H9 (cell line): ENCODE data around the gene ADGRD1. TPM values are rescaled to one million over a fixed set of nuclear protein-coding genes. Genes with fewer than 3 reads are reported as not detected.

ENCODE experiments used
- DNase-seq: peaks from one replicate; pipeline ENCODE4 v3.0.0-alpha.2; 2017
- H2AFZ ChIP-seq: one replicate; pipeline ENCODE4 v1.6.1; 2013; ENCODE audit warnings: mild to moderate bottlenecking, low read length, control low read depth, moderate library complexity
- H2AK5ac ChIP-seq: 2 replicates; pipeline ENCODE4 v1.6.1; 2013; ENCODE audit warnings: low read length, control low read depth, mixed read lengths; ENCODE audit not compliant: insufficient read length
- H2BK120ac ChIP-seq: one replicate; pipeline ENCODE4 v1.6.1; 2013; ENCODE audit warnings: low read depth, mild to moderate bottlenecking, low read length, control low read depth, inconsistent platforms; ENCODE audit not compliant: poor library complexity, severe bottlenecking
- H2BK12ac ChIP-seq: 2 replicates; pipeline ENCODE4 v1.6.1; 2013; ENCODE audit warnings: low read length, control low read depth, mixed read lengths, low read depth; ENCODE audit not compliant: insufficient read length
- H2BK15ac ChIP-seq: 2 replicates; pipeline ENCODE4 v1.6.1; 2013; ENCODE audit warnings: low read depth, low read length, control low read depth
- H2BK20ac ChIP-seq: one replicate; pipeline ENCODE4 v1.6.1; 2013; ENCODE audit warnings: low read depth, mild to moderate bottlenecking, low read length, control low read depth, inconsistent platforms; ENCODE audit not compliant: poor library complexity, severe bottlenecking
- H2BK5ac ChIP-seq: 2 replicates; pipeline ENCODE4 v1.6.1; 2013; ENCODE audit warnings: low read length, control low read depth, mixed read lengths; ENCODE audit not compliant: insufficient read length
- H3K14ac ChIP-seq: 2 replicates; pipeline ENCODE4 v1.6.1; 2013; ENCODE audit warnings: low read length, control low read depth; ENCODE audit not compliant: insufficient read depth
- H3K18ac ChIP-seq: 2 replicates; pipeline ENCODE4 v1.6.1; 2013; ENCODE audit warnings: low read depth, mild to moderate bottlenecking, mixed read lengths, low read length, control low read depth; ENCODE audit not compliant: insufficient read length
- H3K23ac ChIP-seq: 2 replicates; pipeline ENCODE4 v1.6.1; 2013; ENCODE audit warnings: low read length, control low read depth, mixed read lengths, low read depth; ENCODE audit not compliant: insufficient read length
- H3K23me2 ChIP-seq: 2 replicates; pipeline ENCODE4 v1.6.1; 2013; ENCODE audit warnings: low read depth, mild to moderate bottlenecking, mixed read lengths, low read length, control low read depth; ENCODE audit not compliant: insufficient read length, poor library complexity, severe bottlenecking
- H3K27ac ChIP-seq: 2 replicates; pipeline ENCODE4 v1.5.1; 2013; ENCODE audit warnings: low read length, control low read depth, mixed read lengths, low read depth; ENCODE audit not compliant: insufficient read length
- H3K27me3 ChIP-seq: 2 replicates; pipeline ENCODE4 v1.6.1; 2013; ENCODE audit warnings: low read length, control low read depth, inconsistent platforms; ENCODE audit not compliant: insufficient read depth
- H3K4ac ChIP-seq: 2 replicates; pipeline ENCODE4 v1.6.1; 2013; ENCODE audit warnings: low read depth, mild to moderate bottlenecking, control low read depth, inconsistent platforms, low read length, moderate library complexity
- H3K4me1 ChIP-seq: 2 replicates; pipeline ENCODE4 v1.6.1; 2013; ENCODE audit warnings: low read length, control low read depth, inconsistent platforms; ENCODE audit not compliant: insufficient read depth
- H3K4me2 ChIP-seq: 2 replicates; pipeline ENCODE4 v1.6.1; 2013; ENCODE audit warnings: low read length, control low read depth, mixed read lengths; ENCODE audit not compliant: insufficient read length, insufficient read depth
- H3K56ac ChIP-seq: 2 replicates; pipeline ENCODE4 v1.6.1; 2013; ENCODE audit warnings: low read depth, mild to moderate bottlenecking, mixed read lengths, low read length, control low read depth; ENCODE audit not compliant: insufficient read length
- H3K79me1 ChIP-seq: 2 replicates; pipeline ENCODE4 v1.6.1; 2013; ENCODE audit warnings: low read depth, mild to moderate bottlenecking, moderate library complexity, low read length, control low read depth, inconsistent platforms; ENCODE audit not compliant: insufficient read depth, poor library complexity, severe bottlenecking
- H3K79me2 ChIP-seq: 2 replicates; pipeline ENCODE4 v1.6.1; 2013; ENCODE audit warnings: low read length, control low read depth, inconsistent platforms; ENCODE audit not compliant: insufficient read depth
- H3K9ac ChIP-seq: 2 replicates; pipeline ENCODE4 v1.6.1; 2013; ENCODE audit warnings: low read length, control low read depth, mixed read lengths; ENCODE audit not compliant: insufficient read length; ENCODE audit errors: extremely low read depth
- H3K9me3 ChIP-seq: one replicate; pipeline ENCODE4 v1.6.1; 2013; ENCODE audit warnings: low read depth, low read length, inconsistent platforms; ENCODE audit not compliant: control insufficient read depth
- H3T11ph ChIP-seq: one replicate; pipeline ENCODE4 v1.6.1; 2013; ENCODE audit warnings: mild to moderate bottlenecking, low read length, control low read depth, inconsistent platforms
- H4K20me1 ChIP-seq: one replicate; pipeline ENCODE4 v1.6.1; 2013; ENCODE audit not compliant: control insufficient read depth, insufficient read length, insufficient read depth
- H4K5ac ChIP-seq: 2 replicates; pipeline ENCODE4 v1.6.1; 2013; ENCODE audit warnings: low read depth, mild to moderate bottlenecking, mixed read lengths, low read length, control low read depth; ENCODE audit not compliant: insufficient read length
- H4K8ac ChIP-seq: replicated peaks from 2 replicates; pipeline ENCODE4 v1.6.1; 2013; ENCODE audit warnings: low read length, control low read depth, mixed read lengths, low read depth; ENCODE audit not compliant: insufficient read length
- H4K91ac ChIP-seq: 2 replicates; pipeline ENCODE4 v1.6.1; 2013; ENCODE audit warnings: low read depth, mild to moderate bottlenecking, moderate library complexity, mixed read lengths, low read length, control low read depth; ENCODE audit not compliant: insufficient read length
- H3K27ac Mint-ChIP-seq, 3 experiments: 2 replicates in 2 of 3; 3 replicates in 1 of 3; pipeline ENCODE4 v1.8.0; 2020 to 2021; ENCODE audit warnings: mixed read lengths in 3 of 3, mild to moderate bottlenecking in 1 of 3, moderate library complexity in 1 of 3
- H3K27me3 Mint-ChIP-seq: 2 replicates; pipeline ENCODE4 v1.8.0; 2021; ENCODE audit warnings: low read depth, mild to moderate bottlenecking, moderate library complexity, mixed read lengths
- H3K36me3 Mint-ChIP-seq, 3 experiments: 2 replicates in 2 of 3; 3 replicates in 1 of 3; pipeline ENCODE4 v1.8.0; 2020 to 2021; ENCODE audit warnings: low read depth in 3 of 3, mixed read lengths in 3 of 3; ENCODE audit not compliant: insufficient read depth in 1 of 3
- H3K4me1 Mint-ChIP-seq, 2 experiments: 2 replicates each; pipeline ENCODE4 v1.8.0; 2020; ENCODE audit warnings: mixed read lengths in 2 of 2
- H3K4me3 Mint-ChIP-seq, 2 experiments: 2 replicates in 1 of 2; 3 replicates in 1 of 2; pipeline ENCODE4 v1.8.0; 2020 to 2021; ENCODE audit warnings: mild to moderate bottlenecking in 2 of 2, mixed read lengths in 2 of 2, moderate library complexity in 1 of 2
- H3K9me3 Mint-ChIP-seq, 2 experiments: 2 replicates in 1 of 2; 3 replicates in 1 of 2; pipeline ENCODE4 v1.8.0; 2020; ENCODE audit warnings: mild to moderate bottlenecking in 2 of 2, mixed read lengths in 2 of 2, moderate library complexity in 1 of 2
- CTCF ChIP-seq: fragments of 200-600 bp; sonication (generic); conservative IDR thresholded peaks from 3 replicates; pipeline ENCODE4 v1.8.0; 2021; ENCODE audit warnings: antibody characterized with exemption, mild to moderate bottlenecking
- WGBS: extraction: QIAGEN DNeasy Blood & Tissue Kit; methylation state at CpG from one replicate; pipeline ENCODE4 v1.1.7; 2013; ENCODE audit warnings: missing lambda C conversion rate, low lambda C conversion rate, mixed read lengths; ENCODE audit not compliant: insufficient read length; ENCODE audit errors: extremely low coverage; 5-methylcytosine and 5-hydroxymethylcytosine counted together
- total RNA-seq: library from RNA; stranded (reverse); gene quantifications from 2 replicates; pipeline ENCODE4 v1.2.1, GENCODE V29; 2021

ADGRD1 gene
- total RNA-seq, 1 experiment from 2014 or later: 0.52 TPM

GRCh38 chr12:131061041-131061806, 107.5 kb downstream of the ADGRD1 start:
- H3K23ac ChIP-seq: no peak overlapping the region
- H3K9ac ChIP-seq: no peak overlapping the region
- no peaks in the 10 kb centered on the region for H3K27me3 ChIP-seq
- no peak overlapping the region for H2BK12ac ChIP-seq
- Mint-ChIP-seq H3K4me3 (no peak overlapping the region), H3K36me3 (no peaks in the 10 kb centered on the region), H3K27me3 (peaks cover 2% of the 10 kb centered on the region), H3K9me3 (no peaks in the 10 kb centered on the region), H3K4me1 (peaks cover 0 to 3% of the 10 kb centered on the region in 2 experiments; a peak in 2 of 4 replicates), H3K27ac (no peak overlapping the region)
- no peaks in the 10 kb centered on the region for H3K23me2 ChIP-seq
- no peak overlapping the region for H4K5ac ChIP-seq
- no peak overlapping the region for H2AK5ac ChIP-seq
- H2BK20ac ChIP-seq: no peak overlapping the region
- no peak overlapping the region for H4K91ac ChIP-seq
- H2BK120ac ChIP-seq: no peak overlapping the region
- H3K4me2 ChIP-seq: no peak overlapping the region
- H3K4me1 ChIP-seq: no peaks in the 10 kb centered on the region
- H4K8ac ChIP-seq: no peak overlapping the region
- H3K18ac ChIP-seq: no peak overlapping the region
- H2BK5ac ChIP-seq: no peak overlapping the region
- WGBS: no CpG with 5 or more reads among the region's 13 CpGs
- no peaks in the 10 kb centered on the region for H3K79me2 ChIP-seq
- H2AFZ ChIP-seq: no peak overlapping the region
- no peak for TF ChIP-seq CTCF
- H2BK15ac ChIP-seq: no peak overlapping the region
- no peak overlapping the region for H3K27ac ChIP-seq
- H3K79me1 ChIP-seq: no peaks in the 10 kb centered on the region
- H3K4ac ChIP-seq: no peak overlapping the region
- peak; percentile 17 for DNase-seq
- no peaks in the 10 kb centered on the region for H4K20me1 ChIP-seq
- H3K56ac ChIP-seq: no peak overlapping the region
- H3K9me3 ChIP-seq: no peaks in the 10 kb centered on the region
- no peak overlapping the region for H3K14ac ChIP-seq
- no peak overlapping the region for H3T11ph ChIP-seq
